Ramos (cell line): Measurements from ENCODE around the gene PCBD2.
"Not testable (repeated sequence)": the region's sequence is repeated elsewhere in the genome, so short reads cannot be mapped to it uniquely, and the experiment has no call there.

ENCODE experiments used
- in situ Hi-C: fragments of 300-500 bp; cut with MboI; formaldehyde crosslinking; loops from one replicate; pipeline ENCODE4 v1.14.3; 2022; ENCODE audit warnings: low sequenced_read_pairs; ENCODE audit not compliant: unreplicated experiment

The PCBD2 gene

DNA sequence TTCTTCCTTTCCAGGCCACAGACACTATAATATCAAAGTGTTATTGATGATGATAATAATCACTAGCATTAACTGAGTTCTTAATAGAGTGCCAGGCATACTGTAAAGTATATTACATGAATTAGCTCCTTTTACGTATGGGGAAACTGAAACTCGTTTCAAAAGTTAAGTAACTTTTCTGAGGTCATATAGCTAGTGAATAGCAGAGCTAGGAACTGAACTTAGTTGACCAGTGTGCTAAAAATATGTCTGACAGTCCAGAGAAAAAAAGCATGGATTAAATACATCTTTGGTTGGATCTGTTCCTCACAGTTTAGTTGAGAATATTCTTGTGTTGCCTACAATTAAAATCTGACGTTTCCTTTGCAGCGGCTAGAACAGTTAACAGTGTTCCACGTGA lies 44.4 kb downstream of the PCBD2 start:
- in situ Hi-C loops = no loop called here

GRCh38 chr5:134957920-134958608 lies 53.1 kb downstream of the PCBD2 start:
- in situ Hi-C loops = no loop called here

DNA sequence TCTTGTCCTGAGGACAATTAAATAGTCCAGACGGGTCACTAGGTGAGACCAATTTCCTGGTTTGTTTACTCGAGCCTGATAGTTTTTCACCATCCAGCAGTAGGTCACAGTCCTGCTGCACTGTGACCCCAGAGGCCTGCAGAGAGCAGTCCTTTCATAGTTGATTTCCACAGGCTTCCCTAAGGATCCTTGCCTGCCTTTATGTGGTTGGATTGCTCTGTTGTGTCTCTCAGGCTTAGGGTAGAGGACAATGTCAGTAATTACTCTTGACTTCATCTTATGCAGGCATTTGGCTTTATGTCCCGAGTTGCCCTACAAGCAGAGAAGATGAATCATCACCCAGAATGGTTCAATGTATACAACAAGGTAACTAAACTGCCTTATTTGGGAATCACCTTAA lies 53.8 kb downstream of the PCBD2 start:
- in situ Hi-C loops = no loop called here

DNA sequence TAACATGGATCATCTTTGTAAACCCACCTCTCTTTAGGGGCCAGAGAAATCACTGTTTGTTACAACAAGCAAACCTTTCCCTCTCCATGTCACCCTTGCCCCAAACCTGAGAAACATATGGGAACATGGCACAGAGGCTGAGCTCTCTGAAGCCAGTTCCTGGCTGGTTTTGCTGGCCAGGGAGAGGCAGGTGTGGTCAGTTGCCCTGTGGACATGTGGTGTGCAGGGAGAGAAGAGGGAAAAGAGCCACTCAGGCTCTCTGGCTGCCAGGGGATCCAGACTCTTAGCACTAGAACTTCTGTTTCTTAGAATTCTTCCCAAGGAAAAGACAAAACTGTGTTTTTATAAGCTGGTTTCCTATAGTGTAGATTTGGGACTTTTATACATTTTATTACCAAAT lies 58.2 kb downstream of the PCBD2 start:
- in situ Hi-C loops = no loop called here

GRCh38 chr5:134964359-134965270 lies 59.7 kb downstream of the PCBD2 start:
- in situ Hi-C loops = no loop called here

DNA sequence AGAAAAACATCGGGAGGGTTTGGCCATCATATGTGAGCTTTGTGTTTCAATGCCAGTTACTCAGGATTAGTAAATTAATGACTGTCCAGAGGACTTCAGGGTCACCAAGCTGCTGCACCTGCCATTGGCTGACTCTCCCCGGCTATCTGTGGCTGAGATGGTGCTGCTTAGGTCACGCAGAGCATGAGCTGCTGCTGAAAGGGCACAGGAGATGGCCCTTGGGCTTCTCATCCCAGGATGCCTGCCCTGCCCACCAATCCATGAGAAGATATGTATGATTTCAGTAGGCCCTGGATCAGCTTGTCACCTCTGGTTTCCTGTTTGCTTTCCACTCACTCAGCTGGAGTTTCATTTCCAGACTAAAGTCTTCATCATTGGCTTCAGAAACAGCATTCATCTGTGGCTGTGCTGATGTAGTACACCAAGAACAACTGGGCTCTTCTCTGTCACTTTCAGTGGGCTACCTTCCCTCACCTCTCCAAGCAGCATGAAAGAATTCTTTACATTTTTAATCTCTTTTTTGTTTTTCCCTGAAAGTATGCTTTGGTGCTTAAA lies 60.4 kb downstream of the PCBD2 start:
- in situ Hi-C loops = no loop called here

- in situ Hi-C loops = no loop called here
Observed at GRCh38 chr5:134967607-134968006, 62.7 kb downstream of the PCBD2 start, which contains the start of gene CATSPER3. TSS of gene CATSPER3 (plus strand) at chr5:134967907. CDS start at chr5:134967992, 85 bp downstream.

DNA sequence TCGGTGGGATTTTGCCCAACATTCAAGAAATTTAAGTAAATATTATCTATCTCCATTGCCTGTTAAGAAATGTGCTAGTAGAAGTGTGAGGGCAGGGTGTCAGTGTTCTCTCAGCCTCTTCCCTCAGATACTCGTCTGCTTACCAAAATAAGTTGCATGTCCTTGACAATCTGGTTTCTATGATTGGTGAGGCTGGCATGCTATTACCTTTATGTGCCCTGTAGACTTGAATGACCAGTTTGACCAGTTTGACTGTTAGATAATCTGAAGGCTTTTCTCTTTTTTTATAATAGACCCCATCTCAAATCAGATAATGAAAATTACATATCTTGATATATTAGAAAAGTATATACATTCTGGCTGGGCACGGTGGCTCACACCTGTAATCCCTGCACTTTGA lies 63.1 kb downstream of the PCBD2 start:
- in situ Hi-C loops = no loop called here

DNA sequence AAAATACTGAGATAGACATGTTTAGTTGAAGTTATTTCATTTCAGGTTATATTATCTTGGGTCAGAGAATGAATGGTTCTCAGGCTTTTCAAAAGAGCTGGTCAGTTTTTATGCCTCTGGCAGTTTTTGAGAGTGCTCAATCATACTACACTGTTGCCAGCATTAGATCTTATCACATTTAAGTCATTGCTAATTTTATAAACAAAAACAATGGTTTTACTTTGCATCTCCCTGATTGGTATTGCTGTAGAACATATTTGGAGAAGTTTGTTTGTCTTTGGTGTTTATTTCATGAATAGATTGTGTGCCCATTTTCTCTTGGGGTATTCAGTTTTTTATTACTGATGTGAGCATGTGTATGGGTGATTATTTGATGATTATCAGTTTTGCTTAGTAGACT lies 64.2 kb downstream of the PCBD2 start:
- in situ Hi-C loops = no loop called here

- in situ Hi-C loops = no loop called here
Observed at GRCh38 chr5:134975078-134975715, 70.3 kb downstream of the PCBD2 start.

GRCh38 chr5:134975843-134976242 lies 70.9 kb downstream of the PCBD2 start:
- in situ Hi-C loops = no loop called here

DNA sequence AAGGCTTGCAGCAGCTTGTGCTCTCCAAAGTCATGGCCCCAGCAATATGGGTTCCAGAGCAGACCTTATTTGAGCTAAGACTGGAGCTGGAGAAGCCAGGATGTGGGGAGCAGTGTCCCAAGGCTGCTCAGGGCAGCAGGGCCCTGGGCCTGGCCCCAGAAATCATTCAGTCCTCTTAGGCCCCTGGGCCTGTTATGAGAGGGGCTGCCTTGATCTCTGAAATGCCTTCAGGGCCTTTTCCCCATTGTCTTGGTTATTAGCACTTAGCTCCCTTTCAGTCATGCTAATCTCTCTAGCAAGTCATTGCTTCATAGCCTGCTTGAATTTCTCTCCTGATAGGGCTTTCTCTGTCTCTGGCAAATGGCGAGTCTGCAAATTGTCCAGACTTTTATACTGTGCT lies 71.9 kb downstream of the PCBD2 start:
- in situ Hi-C loops = no loop called here

- in situ Hi-C loops = no loop called here
Observed at GRCh38 chr5:134979416-134979815, 74.5 kb downstream of the PCBD2 start.

GRCh38 chr5:134982230-134982629 lies 77.3 kb downstream of the PCBD2 start:
- in situ Hi-C loops = no loop called here

DNA sequence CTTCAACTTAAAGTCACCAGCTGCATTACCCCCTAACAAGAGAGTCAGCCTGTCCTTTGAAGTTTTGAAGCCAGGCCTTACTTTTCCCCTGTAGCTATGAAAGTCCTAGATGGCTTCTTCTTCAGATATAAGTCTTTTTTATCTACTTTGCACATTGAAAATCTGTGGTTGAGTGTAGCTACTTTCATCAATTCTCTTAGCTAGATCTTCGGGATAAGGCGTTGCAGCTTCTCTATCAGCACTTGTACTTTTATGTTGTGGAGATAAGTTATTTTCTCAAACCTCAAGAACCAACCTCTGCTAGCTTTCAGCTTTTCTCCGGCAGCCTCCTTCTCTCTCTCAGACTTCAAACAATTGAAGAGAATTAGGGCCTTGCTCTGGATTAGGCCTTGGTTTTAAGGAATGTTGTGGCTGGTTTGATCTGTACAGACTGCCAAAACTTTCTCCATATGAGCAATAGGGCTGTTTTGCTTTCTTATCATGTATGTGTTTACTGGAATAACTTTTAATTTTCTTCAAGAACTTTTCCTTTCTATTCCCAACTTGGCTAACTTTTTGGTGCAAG lies 84.4 kb downstream of the PCBD2 start:
- in situ Hi-C loops = no loop called here

DNA sequence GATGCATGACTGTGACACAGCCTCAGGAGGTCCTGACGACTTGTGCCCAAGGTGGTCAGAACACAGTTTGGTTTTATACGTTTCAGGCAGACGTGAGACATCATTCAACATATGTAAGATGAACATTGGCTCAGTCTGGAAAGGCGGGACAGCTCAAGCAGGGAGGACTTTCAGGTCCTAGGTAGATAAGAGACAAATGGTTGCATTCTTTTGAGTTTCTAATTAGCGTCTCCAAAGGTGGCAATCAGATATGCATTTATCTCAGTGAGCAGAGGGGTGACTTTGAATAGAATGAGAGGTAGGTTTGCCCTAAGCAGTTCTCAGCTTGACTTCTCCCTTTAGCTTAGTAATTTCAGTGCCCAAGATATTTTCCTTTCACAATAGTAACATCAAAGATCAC lies 85.3 kb downstream of the PCBD2 start:
- in situ Hi-C loops = not testable (repeated sequence)

GRCh38 chr5:134992148-134992547 lies 87.2 kb downstream of the PCBD2 start:
- in situ Hi-C loops = no loop called here

GRCh38 chr5:134993161-134993560 lies 88.2 kb downstream of the PCBD2 start:
- in situ Hi-C loops = no loop called here

- in situ Hi-C loops = no loop called here
Observed at GRCh38 chr5:134994560-134995156, 89.7 kb downstream of the PCBD2 start.

DNA sequence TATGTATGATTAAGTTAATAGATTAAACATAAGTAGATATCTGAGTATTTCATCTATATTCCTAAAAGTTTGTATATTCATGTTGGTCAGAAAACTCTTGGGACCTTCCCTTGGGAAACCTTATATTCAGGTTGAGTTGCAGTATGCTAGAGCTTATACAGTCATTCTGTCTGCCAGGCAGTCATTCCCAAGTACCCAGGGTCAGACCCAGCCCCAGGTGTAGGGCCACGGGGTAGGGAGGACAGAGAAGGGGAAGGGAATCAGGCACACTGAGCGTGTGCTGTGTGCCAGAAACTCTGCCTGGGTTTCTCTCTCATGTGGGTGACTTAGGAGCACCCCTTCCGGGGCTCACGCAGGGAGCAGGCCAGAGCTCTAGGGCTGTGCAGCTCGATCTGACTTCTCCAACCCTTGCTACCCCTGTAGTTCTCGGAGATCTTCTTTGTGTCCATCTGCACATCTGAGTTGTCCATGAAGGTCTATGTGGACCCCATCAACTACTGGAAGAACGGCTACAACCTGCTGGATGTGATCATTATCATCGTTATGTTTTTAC lies 91.0 kb downstream of the PCBD2 start:
- in situ Hi-C loops = no loop called here
